Measurements from ENCODE around the gene COX10.

COX10 gene

GRCh38 chr17:14123619-14124278, 54.4 kb downstream of the COX10 start:
- no peak overlapping the region for H3K27ac ChIP-seq
- DNase-seq: no peak

GRCh38 chr17:14124854-14125253, 55.5 kb downstream of the COX10 start:
- DNase-seq: no peak
- H3K27ac ChIP-seq: no peak overlapping the region

More at GRCh38 chr17:14123619-14124278, 54.4 kb downstream of the COX10 start:
- Histone ChIP-seq H3K4me1 (no peaks in the 10 kb centered on the region), H3K4me3 (no peak overlapping the region), H3K36me3 (no peaks in the 10 kb centered on the region), H3K27me3 (no peaks in the 10 kb centered on the region), H3K9me3 (no peaks in the 10 kb centered on the region)
- intact Hi-C loops (cut with DNase I; ENCODE audit: low total_unique reads): no loop called here
- no peak for TF ChIP-seq CTCF (IDR thresholded peaks at IDR 0.05)

GRCh38 chr17:14125518-14126137, 56.3 kb downstream of the COX10 start:
- no peak overlapping the region for H3K4me3 ChIP-seq
- H3K4me1 ChIP-seq: no peaks in the 10 kb centered on the region
- H3K27ac ChIP-seq: no peak overlapping the region
- intact Hi-C loops (cut with DNase I; ENCODE audit: low total_unique reads): no loop called here
- no peaks in the 10 kb centered on the region for H3K36me3 ChIP-seq
- DNase-seq: no peak
- H3K9me3 ChIP-seq: no peaks in the 10 kb centered on the region
- H3K27me3 ChIP-seq: no peaks in the 10 kb centered on the region
- TF ChIP-seq CTCF (IDR thresholded peaks at IDR 0.05): no peak

More at GRCh38 chr17:14124854-14125253, 55.5 kb downstream of the COX10 start:
- no peaks in the 10 kb centered on the region for H3K27me3 ChIP-seq
- intact Hi-C loops (cut with DNase I; ENCODE audit: low total_unique reads): no loop called here
- H3K4me3 ChIP-seq: no peak overlapping the region
- H3K4me1 ChIP-seq: no peaks in the 10 kb centered on the region
- H3K9me3 ChIP-seq: no peaks in the 10 kb centered on the region
- H3K36me3 ChIP-seq: no peaks in the 10 kb centered on the region
- TF ChIP-seq CTCF (IDR thresholded peaks at IDR 0.05): no peak

- intact Hi-C loops (cut with DNase I; ENCODE audit: low total_unique reads): no loop called here
- TF ChIP-seq CTCF (IDR thresholded peaks at IDR 0.05): no peak
- H3K4me3 ChIP-seq: no peak overlapping the region
- no peaks in the 10 kb centered on the region for H3K27me3 ChIP-seq
- no peaks in the 10 kb centered on the region for H3K36me3 ChIP-seq
- no peak overlapping the region for H3K27ac ChIP-seq
- no peaks in the 10 kb centered on the region for H3K4me1 ChIP-seq
- no peak for DNase-seq
- H3K9me3 ChIP-seq: no peaks in the 10 kb centered on the region
Measured at GRCh38 chr17:14133104-14133503, 63.8 kb downstream of the COX10 start.

- intact Hi-C loops (cut with DNase I; ENCODE audit: low total_unique reads): no loop called here
- H3K27ac ChIP-seq: no peak overlapping the region
Measured at GRCh38 chr17:14134456-14134855, 65.2 kb downstream of the COX10 start.

More at GRCh38 chr17:14134456-14134855, 65.2 kb downstream of the COX10 start:
- H3K27me3 ChIP-seq: no peaks in the 10 kb centered on the region
- H3K36me3 ChIP-seq: no peaks in the 10 kb centered on the region
- no peak for TF ChIP-seq CTCF (IDR thresholded peaks at IDR 0.05)
- no peaks in the 10 kb centered on the region for H3K4me1 ChIP-seq
- H3K9me3 ChIP-seq: no peaks in the 10 kb centered on the region
- DNase-seq: no peak
- no peak overlapping the region for H3K4me3 ChIP-seq

All from tibial artery (tissue), 4 donors.